Measurements from ENCODE around the gene BAK1.

The BAK1 gene

GRCh38 chr6:33622456-33623431, 42.7 kb upstream of the BAK1 start:
- Histone ChIP-seq H3K4me1 (no peaks in the 10 kb centered on the region), H3K4me3 (ENCODE audit: low read depth, low read length) (no peak overlapping the region), H3K36me3 (no peaks in the 10 kb centered on the region), H3K9me3 (no peaks in the 10 kb centered on the region), H3K27me3 (peaks cover 30% of the 10 kb centered on the region)
- TF ChIP-seq, protein P1, sequence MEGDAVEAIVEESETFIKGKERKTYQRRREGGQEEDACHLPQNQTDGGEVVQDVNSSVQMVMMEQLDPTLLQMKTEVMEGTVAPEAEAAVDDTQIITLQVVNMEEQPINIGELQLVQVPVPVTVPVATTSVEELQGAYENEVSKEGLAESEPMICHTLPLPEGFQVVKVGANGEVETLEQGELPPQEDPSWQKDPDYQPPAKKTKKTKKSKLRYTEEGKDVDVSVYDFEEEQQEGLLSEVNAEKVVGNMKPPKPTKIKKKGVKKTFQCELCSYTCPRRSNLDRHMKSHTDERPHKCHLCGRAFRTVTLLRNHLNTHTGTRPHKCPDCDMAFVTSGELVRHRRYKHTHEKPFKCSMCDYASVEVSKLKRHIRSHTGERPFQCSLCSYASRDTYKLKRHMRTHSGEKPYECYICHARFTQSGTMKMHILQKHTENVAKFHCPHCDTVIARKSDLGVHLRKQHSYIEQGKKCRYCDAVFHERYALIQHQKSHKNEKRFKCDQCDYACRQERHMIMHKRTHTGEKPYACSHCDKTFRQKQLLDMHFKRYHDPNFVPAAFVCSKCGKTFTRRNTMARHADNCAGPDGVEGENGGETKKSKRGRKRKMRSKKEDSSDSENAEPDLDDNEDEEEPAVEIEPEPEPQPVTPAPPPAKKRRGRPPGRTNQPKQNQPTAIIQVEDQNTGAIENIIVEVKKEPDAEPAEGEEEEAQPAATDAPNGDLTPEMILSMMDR (IDR thresholded peaks at IDR 0.05; ENCODE audit: low read depth, low read length) = no peak
- no peak for DNase-seq

DNA sequence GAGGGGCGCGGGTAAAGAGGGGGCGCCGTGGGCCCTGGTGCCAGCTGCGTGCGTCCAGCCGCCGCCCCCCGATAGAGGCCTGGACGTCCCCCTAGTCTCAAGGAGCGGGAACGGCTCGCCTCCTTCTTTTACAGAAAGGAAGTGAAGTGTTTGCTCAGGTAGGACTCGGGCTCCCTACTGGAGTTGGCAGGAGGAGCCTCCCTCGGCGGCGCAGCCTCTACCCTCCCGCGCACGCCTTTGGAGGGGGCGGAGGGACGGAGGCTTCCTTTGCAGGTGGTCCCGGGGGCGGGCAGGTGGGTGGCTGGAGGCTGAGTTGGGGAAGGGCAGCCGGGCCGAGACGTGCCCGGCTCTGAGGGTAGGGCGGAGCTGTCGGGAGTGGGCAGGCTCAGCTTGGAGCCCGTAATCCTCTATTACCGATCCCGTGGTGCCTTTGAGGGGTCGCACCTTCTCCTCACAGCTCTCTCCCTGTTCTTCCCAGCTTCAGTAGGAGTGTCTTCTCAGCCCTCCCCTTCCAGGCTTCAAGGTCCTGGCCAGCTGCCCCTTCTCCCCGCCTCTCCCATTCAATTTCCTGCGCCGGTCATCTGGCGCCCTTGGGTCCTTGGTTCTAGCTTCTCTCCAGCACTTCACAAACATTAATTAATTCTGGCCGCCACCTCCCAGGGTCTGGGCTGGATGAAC, 41.8 kb upstream of the BAK1 start:
- no peaks in the 10 kb centered on the region for H3K9me3 ChIP-seq
- H3K4me3 ChIP-seq (ENCODE audit: low read depth, low read length) = no peak overlapping the region
- no peaks in the 10 kb centered on the region for H3K36me3 ChIP-seq
- DNase-seq = no peak
- TF ChIP-seq, protein P1 (IDR thresholded peaks at IDR 0.05; ENCODE audit: low read depth, low read length) = no peak
- no peaks in the 10 kb centered on the region for H3K4me1 ChIP-seq
- peaks cover 30% of the 10 kb centered on the region for H3K27me3 ChIP-seq

- Histone ChIP-seq H3K9me3 (no peaks in the 10 kb centered on the region), H3K27me3 (peaks cover 30% of the 10 kb centered on the region), H3K4me3 (ENCODE audit: low read depth, low read length) (peak within 1 kb of the TSS; percentile 56), H3K4me1 (no peaks in the 10 kb centered on the region), H3K36me3 (no peaks in the 10 kb centered on the region)
- no peak for DNase-seq
- TF ChIP-seq, protein P1 (IDR thresholded peaks at IDR 0.05; ENCODE audit: low read depth, low read length) = no peak
Measured at GRCh38 chr6:33620856-33621710, 41.0 kb upstream of the BAK1 start, which contains the start of gene ITPR3. ITPR3 (plus strand) TSS chr6:33621322; CDS start chr6:33621603, 281 bp downstream.

- Histone ChIP-seq H3K4me3 (ENCODE audit: low read depth, low read length) (peak overlapping the region; percentile 56), H3K9me3 (no peaks in the 10 kb centered on the region), H3K27me3 (peaks cover 30% of the 10 kb centered on the region), H3K36me3 (no peaks in the 10 kb centered on the region), H3K4me1 (no peaks in the 10 kb centered on the region)
- DNase-seq = no peak
- TF ChIP-seq, protein P1 (IDR thresholded peaks at IDR 0.05; ENCODE audit: low read depth, low read length) = no peak
Measured at GRCh38 chr6:33620158-33620855, 40.2 kb upstream of the BAK1 start.

DNA sequence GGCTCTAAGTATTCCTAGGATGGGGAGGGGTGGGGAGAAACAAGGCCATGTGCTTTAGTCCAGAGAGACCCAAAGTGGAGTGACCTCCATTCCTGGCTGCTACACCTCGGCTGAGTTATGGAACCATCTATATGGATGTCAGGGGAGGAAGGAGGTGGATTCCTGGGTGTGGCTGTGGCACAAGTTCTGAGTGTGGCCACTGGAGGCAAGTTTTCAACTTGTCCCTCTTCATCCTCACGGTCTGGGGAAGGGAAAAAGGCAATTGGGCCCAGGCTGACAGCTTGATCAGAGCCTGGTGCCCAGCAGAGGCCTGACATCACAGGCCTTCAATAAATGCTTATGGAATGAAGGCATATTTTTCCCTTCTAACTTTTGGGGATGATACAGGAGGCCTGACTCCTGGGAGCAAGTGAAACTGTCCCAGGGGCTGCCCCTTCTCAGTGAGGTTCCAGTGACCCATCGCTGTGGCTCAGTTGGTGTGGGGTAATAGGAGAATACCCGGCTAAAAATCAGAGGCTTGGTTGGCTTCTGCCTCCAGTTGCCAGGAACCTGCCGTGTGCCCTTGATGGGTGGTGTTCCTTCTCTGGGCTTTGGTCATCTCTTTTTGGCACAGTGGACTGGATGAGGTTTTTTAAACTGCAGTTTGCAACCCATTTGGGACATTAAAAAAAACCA, 39.2 kb upstream of the BAK1 start:
- Histone ChIP-seq H3K4me1 (no peaks in the 10 kb centered on the region), H3K4me3 (ENCODE audit: low read depth, low read length) (no peak overlapping the region), H3K36me3 (no peaks in the 10 kb centered on the region), H3K9me3 (no peaks in the 10 kb centered on the region), H3K27me3 (peaks cover 30% of the 10 kb centered on the region)
- TF ChIP-seq, protein P1 (IDR thresholded peaks at IDR 0.05; ENCODE audit: low read depth, low read length) = no peak
- no peak for DNase-seq

All from BE2C (cell line).